ENCODE results near the gene NOL11.

GRCh38 chr17:67679225-67679624 is 38.5 kb upstream of the NOL11 start:
- no peak for TF ChIP-seq EZH2phosphoT487 (conservative IDR thresholded peaks at IDR 0.05; ENCODE audit: low read length)
- TF ChIP-seq CTCF (IDR thresholded peaks at IDR 0.05; ENCODE audit: insufficient read depth, low read length, poor library complexity, severe bottlenecking): no peak

Measured in SU-DHL-6 (cell line).